ENCODE measurements around the gene RALGAPB.

Gene RALGAPB

DNA sequence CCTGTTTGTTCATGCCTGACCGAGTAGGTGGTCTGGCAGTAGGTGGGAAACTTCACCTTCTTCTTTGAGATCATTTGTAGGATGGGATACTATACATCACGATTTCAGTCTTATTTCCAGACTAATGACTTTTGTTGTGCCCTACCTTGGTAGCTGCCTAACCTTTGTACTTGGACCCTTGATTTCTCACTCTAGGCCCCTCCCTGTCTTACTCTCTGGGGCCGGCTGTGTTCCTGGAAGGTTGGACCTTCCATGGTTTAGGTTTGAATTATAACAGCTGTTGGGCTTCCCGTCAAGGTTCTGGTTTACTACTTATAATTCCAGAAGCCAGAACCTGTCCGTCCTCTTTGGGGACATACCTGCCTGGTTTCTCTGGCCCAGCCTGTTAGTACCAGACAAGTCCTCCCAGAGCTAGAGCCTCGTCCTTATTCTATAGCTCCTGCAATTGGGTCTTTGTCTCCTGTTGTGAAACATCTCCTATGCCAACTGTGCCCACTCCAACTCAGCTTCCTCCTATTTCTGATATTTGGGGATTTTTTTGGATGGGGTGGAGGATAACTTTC, 93.5 kb downstream of the RALGAPB start:
- Histone ChIP-seq H3K27ac (no peak overlapping the region), H3K4me3 (IDR thresholded peaks at IDR 0.05; ENCODE audit: insufficient read depth, low read depth, low read length) (no peak overlapping the region), H3K4me2 (no peak overlapping the region), H3K79me2 (ENCODE audit: insufficient read depth, low read depth) (no peaks in the 10 kb centered on the region), H3K4me1 (ENCODE audit: low read depth, poor library complexity, severe bottlenecking) (no peaks in the 10 kb centered on the region), H3K9ac (no peak overlapping the region), H4K20me1 (ENCODE audit: insufficient read depth) (no peaks in the 10 kb centered on the region), H2AFZ (ENCODE audit: low read depth) (no peak overlapping the region), H3K27me3 (ENCODE audit: insufficient read depth, low read depth) (no peaks in the 10 kb centered on the region), H3K36me3 (ENCODE audit: insufficient read depth) (no peaks in the 10 kb centered on the region)
- TF ChIP-seq, protein P1, sequence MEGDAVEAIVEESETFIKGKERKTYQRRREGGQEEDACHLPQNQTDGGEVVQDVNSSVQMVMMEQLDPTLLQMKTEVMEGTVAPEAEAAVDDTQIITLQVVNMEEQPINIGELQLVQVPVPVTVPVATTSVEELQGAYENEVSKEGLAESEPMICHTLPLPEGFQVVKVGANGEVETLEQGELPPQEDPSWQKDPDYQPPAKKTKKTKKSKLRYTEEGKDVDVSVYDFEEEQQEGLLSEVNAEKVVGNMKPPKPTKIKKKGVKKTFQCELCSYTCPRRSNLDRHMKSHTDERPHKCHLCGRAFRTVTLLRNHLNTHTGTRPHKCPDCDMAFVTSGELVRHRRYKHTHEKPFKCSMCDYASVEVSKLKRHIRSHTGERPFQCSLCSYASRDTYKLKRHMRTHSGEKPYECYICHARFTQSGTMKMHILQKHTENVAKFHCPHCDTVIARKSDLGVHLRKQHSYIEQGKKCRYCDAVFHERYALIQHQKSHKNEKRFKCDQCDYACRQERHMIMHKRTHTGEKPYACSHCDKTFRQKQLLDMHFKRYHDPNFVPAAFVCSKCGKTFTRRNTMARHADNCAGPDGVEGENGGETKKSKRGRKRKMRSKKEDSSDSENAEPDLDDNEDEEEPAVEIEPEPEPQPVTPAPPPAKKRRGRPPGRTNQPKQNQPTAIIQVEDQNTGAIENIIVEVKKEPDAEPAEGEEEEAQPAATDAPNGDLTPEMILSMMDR (conservative IDR thresholded peaks at IDR 0.05; ENCODE audit: low read depth, low read length): no peak

DNA sequence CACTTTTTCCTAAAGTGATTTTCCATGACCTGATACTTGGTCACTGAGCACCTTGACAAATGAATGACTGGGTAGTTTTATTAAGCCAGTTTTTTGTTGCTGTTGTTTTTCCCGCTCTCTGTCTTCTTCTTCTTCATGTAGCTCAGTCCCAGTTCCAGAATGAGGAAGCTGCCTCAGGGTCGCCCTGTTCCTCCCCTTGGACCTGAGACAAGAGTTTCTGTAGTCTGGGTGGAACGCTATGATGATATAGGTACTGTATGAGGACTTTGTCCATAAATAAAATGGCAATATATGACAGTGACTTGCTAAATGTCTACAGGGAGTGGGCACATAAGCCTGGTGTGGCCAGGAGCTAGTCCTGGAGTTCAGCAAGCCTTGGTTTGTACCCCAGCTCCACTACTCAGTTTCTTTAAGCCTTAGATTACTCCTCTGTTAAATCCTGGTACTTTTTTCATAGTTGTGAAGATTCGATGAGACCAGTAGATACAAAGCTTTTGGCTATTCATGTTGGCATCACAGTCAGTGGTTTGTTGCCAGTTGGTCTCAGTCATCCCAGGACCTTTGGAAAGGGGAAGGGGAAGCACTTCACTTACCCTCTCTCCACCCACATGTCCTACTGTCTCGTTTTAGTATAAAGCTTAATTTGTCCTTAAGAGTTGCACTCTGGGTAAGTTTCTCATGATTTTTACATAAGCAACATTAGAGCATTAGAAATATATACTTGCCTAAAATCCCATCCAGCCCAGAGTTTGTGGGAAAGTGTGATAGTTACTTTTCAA, 97.3 kb downstream of the RALGAPB start:
- H3K79me2 ChIP-seq (ENCODE audit: insufficient read depth, low read depth): no peaks in the 10 kb centered on the region
- H3K36me3 ChIP-seq (ENCODE audit: insufficient read depth): no peaks in the 10 kb centered on the region
- no peak overlapping the region for H3K27ac ChIP-seq
- no peak overlapping the region for H3K4me3 ChIP-seq (IDR thresholded peaks at IDR 0.05; ENCODE audit: insufficient read depth, low read depth, low read length)
- TF ChIP-seq, protein P1 (conservative IDR thresholded peaks at IDR 0.05; ENCODE audit: low read depth, low read length): no peak
- H3K27me3 ChIP-seq (ENCODE audit: insufficient read depth, low read depth): no peaks in the 10 kb centered on the region
- no peak overlapping the region for H3K9ac ChIP-seq
- no peaks in the 10 kb centered on the region for H4K20me1 ChIP-seq (ENCODE audit: insufficient read depth)
- no peaks in the 10 kb centered on the region for H3K4me1 ChIP-seq (ENCODE audit: low read depth, poor library complexity, severe bottlenecking)
- H2AFZ ChIP-seq (ENCODE audit: low read depth): no peak overlapping the region
- H3K4me2 ChIP-seq: no peak overlapping the region

GRCh38 chr20:38573413-38573812, 100.8 kb downstream of the RALGAPB start:
- Histone ChIP-seq H3K27ac (no peak overlapping the region), H3K4me3 (IDR thresholded peaks at IDR 0.05; ENCODE audit: insufficient read depth, low read depth, low read length) (no peak overlapping the region), H3K36me3 (ENCODE audit: insufficient read depth) (no peaks in the 10 kb centered on the region), H3K9ac (no peak overlapping the region), H2AFZ (ENCODE audit: low read depth) (no peak overlapping the region), H3K27me3 (ENCODE audit: insufficient read depth, low read depth) (no peaks in the 10 kb centered on the region), H3K4me2 (no peak overlapping the region), H3K4me1 (ENCODE audit: low read depth, poor library complexity, severe bottlenecking) (no peaks in the 10 kb centered on the region), H3K79me2 (ENCODE audit: insufficient read depth, low read depth) (no peaks in the 10 kb centered on the region), H4K20me1 (ENCODE audit: insufficient read depth) (no peaks in the 10 kb centered on the region)
- TF ChIP-seq, protein P1 (conservative IDR thresholded peaks at IDR 0.05; ENCODE audit: low read depth, low read length): no peak

GRCh38 chr20:38579219-38579910, 106.7 kb downstream of the RALGAPB start:
- Histone ChIP-seq H3K4me2 (no peak overlapping the region), H2AFZ (ENCODE audit: low read depth) (no peak overlapping the region), H3K4me3 (IDR thresholded peaks at IDR 0.05; ENCODE audit: insufficient read depth, low read depth, low read length) (no peak overlapping the region), H3K79me2 (ENCODE audit: insufficient read depth, low read depth) (no peaks in the 10 kb centered on the region), H3K27me3 (ENCODE audit: insufficient read depth, low read depth) (no peaks in the 10 kb centered on the region), H3K36me3 (ENCODE audit: insufficient read depth) (no peaks in the 10 kb centered on the region), H4K20me1 (ENCODE audit: insufficient read depth) (no peaks in the 10 kb centered on the region), H3K4me1 (ENCODE audit: low read depth, poor library complexity, severe bottlenecking) (no peaks in the 10 kb centered on the region), H3K9ac (no peak overlapping the region), H3K27ac (no peak overlapping the region)
- TF ChIP-seq, protein P1 (conservative IDR thresholded peaks at IDR 0.05; ENCODE audit: low read depth, low read length): no peak

Data from KMS-11 (cell line).